Activated CD8-positive, alpha-beta memory T cell treated with anti-CD3 and anti-CD28 coated beads for 48 hours (primary cell): ENCODE data around the gene ZSWIM6.
A peak's percentile ranks its signal among the peaks of the same experiment; 100 is the strongest.

ENCODE experiments used
- DNase-seq, 3 experiments: peaks; one replicate each; pipeline ENCODE4 v3.0.0-alpha.2; 2020; ENCODE audit warnings: low read depth in 2 of 3, low spot score in 2 of 3

Gene ZSWIM6

DNA sequence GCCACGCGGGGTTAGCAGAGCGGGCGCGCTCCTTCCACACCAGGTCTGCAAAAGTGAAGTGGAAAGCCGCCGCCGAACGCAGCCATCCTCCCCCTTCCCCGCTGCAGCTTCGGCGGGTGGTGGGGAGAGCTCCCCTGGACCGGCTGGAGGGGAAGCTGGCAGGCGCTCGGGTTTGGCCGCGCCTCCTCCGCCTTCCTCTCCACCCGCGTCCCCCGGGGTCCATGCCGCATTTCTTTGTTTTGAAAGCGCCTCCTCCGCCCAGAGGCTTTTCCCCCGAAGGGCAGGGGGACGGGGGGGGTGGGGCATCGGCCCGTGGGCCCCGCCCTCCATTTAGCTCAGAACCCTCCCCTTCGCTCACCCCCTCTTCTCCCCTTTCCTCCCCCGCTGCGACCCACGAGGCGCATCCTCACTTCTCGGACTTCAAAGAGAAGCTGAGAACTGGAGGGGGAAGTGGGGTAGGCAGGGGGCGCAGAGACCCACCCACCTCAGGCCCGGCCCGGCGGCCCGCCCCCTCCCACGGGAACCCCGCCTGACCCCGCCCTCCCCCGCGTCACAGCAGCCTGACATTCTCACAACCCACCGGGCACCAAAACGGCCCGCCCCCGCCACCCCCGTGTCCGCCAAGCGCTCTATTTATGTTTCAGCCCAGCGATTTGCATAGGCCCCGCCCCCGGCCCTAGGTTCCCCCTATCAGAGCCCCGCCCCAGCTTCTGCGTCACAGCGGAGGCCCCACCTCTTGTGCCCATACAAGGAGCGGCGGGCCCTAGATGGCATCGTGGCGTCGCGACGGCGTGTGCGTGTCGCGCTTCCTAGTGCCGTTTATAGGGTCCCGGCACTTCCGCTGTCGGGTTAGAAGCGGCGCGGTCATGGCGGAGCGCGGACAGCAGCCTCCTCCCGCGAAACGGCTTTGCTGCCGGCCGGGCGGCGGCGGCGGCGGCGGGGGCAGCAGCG lies at the start of gene ZSWIM6:
ZSWIM6 (plus strand) TSS at position 852 of the 951 bp plus-strand sequence; CDS start at position 867, 15 bp downstream.
- DNase-seq = peak; percentile 86 to 96 (median 93)

GRCh38 chr5:61283471-61283870 lies 48.6 kb upstream of the ZSWIM6 start:
- DNase-seq = no peak

DNA sequence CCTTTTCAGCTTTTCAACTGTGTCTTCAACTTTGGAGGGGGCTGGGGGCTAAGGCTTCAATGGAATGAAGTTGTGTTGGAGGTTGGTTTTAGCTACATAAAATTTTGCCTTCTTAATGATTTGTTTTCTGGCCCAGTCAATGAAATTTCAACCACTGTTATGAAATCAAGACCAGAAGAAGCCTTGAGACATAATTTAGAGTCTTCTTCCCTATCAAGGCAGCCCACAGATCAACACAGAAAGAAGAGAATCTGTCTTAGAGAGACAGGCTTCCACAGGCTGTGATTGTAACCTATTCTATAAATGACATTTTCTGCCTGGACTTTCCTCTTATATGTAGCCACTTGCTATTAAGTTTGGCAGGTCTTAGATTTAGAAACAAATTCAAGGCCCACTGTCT lies 46.5 kb upstream of the ZSWIM6 start:
- no peak for DNase-seq

DNA sequence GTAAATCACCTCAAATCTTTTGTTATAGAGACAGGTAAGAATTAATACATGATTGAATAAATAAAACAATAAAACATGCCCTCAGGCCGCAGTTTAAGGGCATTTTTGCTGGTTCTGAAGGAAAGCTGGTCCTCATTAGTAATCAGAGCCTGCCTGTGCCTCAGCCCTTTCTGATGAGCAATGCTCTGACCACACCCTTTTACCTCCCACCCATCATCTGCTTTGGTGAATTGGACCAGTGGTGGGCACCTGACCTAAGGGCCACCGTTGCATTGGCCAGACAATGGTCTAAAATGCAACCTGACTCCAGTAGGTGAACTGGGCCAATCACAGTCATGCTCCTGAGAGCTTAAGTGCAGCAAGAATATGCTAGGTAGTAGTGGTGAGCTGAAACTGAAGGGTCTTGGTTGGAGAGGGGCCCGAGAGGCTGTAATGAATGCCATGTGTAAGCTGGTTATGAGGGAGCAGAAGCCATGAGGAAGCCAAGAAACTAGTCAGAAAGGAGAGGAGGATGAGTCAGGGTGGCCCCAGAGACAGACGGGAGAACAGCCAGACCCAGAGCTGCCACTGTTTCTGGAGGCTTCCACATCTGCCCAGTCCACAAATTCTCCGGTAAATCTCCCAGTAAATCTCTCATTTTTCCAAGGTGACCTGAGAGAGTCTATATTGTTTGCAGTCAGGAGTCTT lies 45.5 kb upstream of the ZSWIM6 start:
- no peak for DNase-seq

DNA sequence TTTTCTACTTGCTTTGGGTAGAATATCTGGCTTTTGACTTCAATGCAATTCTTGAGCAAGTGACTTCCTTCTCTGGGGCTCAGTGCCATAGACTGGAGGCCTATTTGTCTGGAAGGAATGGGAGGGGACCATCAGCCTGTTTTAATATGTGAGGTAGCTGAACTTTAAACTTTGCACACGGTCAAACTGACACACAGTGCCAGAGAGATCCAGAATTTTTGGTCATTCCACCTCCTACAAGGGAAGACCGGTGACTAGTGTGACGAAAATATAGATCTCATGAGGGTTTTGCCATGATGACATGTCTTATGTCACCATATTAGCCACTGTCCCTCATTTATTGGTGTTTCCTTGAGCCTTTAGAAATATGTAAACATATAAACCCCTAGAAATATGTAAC lies 44.6 kb upstream of the ZSWIM6 start:
- DNase-seq = no peak

DNA sequence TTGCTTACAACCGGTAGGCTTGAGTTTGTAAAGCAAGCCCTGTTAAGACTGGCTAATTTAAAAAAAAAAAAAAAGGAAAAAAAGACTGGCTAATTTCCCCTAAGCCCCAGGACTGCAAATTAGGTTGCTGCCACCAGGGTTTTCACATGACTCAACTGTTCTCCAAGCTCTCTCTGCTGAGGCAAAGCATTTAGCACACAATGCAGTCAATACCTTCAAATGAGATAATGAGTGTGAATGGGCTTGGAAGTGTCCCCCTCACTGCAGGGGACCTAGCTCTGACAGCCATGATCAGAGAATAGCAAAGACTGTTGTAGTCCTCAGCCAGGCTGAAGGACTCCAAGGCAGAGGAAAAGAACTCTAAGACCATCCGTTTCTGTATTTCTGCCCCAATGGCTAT lies 42.8 kb upstream of the ZSWIM6 start:
- no peak for DNase-seq

- no peak for DNase-seq
These were observed 42.3 kb upstream of the ZSWIM6 start for GRCh38 chr5:61289669-61290306.

DNA sequence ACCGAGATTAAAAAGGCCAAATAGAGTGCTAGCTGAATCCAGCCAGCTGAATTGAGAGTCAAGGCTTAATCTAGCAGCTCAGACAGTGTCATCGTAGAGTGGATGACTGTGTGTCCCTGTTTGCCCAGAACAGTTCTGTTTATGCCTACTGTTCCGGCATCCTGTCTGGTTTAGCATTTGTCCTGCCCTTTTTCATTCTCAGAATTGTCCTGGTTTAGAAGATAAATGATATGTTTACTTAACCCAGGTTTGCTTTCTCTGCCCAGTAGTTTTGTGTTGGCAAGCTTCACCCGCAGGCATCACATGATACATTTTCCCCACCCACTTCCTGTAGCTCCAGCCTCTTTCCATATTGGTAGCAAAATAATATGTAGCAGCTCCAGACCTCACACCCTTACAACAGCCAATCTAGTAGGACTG lies 41.3 kb upstream of the ZSWIM6 start:
- no peak for DNase-seq

GRCh38 chr5:61292062-61292657 lies 39.9 kb upstream of the ZSWIM6 start:
- DNase-seq = no peak

GRCh38 chr5:61293071-61293470 lies 39.0 kb upstream of the ZSWIM6 start:
- no peak for DNase-seq

GRCh38 chr5:61293873-61294272 lies 38.2 kb upstream of the ZSWIM6 start:
- DNase-seq = no peak

DNA sequence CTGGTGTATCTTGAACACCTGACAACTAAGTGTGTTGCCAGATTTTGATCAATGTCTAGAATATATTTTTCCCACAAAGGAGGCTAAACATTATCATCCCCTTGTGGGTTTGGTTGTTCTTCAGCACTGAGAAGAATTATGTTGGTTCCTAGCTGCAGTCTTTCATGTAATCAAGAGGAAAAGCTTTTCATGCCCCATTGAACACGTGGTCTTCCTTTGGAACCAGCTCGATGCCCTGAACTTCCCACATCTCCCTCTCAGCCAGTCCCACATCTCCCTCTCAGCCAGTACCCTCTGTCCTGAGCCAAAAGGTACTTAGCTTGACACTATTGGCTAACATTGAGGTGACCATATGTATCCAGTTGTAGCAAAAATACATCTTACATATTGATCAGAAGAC lies 36.7 kb upstream of the ZSWIM6 start:
- DNase-seq = no peak

GRCh38 chr5:61298066-61298465 lies 34.0 kb upstream of the ZSWIM6 start:
- DNase-seq = no peak

DNA sequence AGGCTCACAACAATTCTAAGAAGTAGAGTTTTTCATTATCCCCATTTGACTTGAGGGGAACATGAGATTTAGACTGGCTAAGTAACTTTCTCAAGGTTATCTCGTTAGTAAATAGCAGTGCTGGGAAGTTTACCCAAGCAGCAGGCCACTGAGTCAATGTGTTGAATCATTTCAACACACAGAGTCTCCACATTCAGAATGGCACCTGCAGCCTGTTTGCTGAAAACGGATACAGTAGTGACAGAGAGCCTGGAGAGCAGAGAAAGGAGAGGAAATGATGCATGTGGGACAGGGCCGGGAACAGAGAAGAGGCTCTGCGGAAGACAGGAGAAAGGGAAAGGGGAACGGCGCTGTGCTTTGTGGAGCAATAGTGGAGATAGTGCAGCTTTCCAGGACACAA lies 33.5 kb upstream of the ZSWIM6 start:
- DNase-seq = no peak

- DNase-seq = no peak
These were observed 32.8 kb upstream of the ZSWIM6 start for GRCh38 chr5:61299261-61299681.

GRCh38 chr5:61301341-61302199 lies 30.5 kb upstream of the ZSWIM6 start:
- DNase-seq = no peak

GRCh38 chr5:61302200-61302563 lies 29.9 kb upstream of the ZSWIM6 start:
- DNase-seq = no peak

DNA sequence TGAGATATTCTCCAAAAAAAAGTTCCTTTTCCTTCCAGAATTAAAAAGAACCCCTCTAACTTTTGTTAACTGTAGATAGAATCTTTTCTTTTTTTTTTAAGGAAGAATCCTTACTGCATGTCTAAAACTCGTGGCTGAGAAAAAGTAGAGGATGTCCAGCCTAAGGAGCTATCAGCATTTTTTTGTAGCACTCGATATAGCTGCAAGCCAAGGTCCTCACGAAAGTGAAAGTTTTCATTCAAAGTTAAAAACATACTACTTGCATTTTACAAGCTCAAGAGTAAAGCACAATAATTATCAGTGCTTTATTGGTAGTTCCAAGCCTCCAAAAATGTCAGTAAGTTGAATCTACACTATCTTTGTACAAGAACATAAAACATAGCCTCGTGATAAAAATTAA lies 28.7 kb upstream of the ZSWIM6 start:
- DNase-seq = no peak

GRCh38 chr5:61304590-61305381 lies 27.3 kb upstream of the ZSWIM6 start:
- DNase-seq = no peak
